Colon (tissue), 2 donors: ENCODE data around the gene PTH2R.
"Not testable (repeated sequence)": the region's sequence is repeated elsewhere in the genome, so short reads cannot be mapped to it uniquely, and the experiment has no call there.

ENCODE experiments used
- FAIRE-seq: peaks from 2 replicates; lab custom pipeline; 2012; peaks lifted over from hg19 to GRCh38; lab: Jason Lieb, UNC
- donor health status: control.
- donor health status: control.

Gene PTH2R

GRCh38 chr2:208396796-208397195 lies 9.8 kb upstream of the PTH2R start:
- FAIRE-seq, result not testable (repeated sequence)

GRCh38 chr2:208399201-208399600 lies 7.4 kb upstream of the PTH2R start:
- no peak for FAIRE-seq

- no peak for FAIRE-seq
These were observed 1.1 kb downstream of the PTH2R start for GRCh38 chr2:208407667-208408066.

GRCh38 chr2:208413931-208414330 lies 7.3 kb downstream of the PTH2R start:
- no peak for FAIRE-seq

GRCh38 chr2:208415255-208415654 lies 8.7 kb downstream of the PTH2R start:
- no peak for FAIRE-seq

- FAIRE-seq, result no peak
These were observed 9.3 kb downstream of the PTH2R start for GRCh38 chr2:208415897-208416296.

- no peak for FAIRE-seq
These were observed 19.9 kb downstream of the PTH2R start for GRCh38 chr2:208426412-208427045.

- FAIRE-seq, result no peak
These were observed 31.2 kb downstream of the PTH2R start for GRCh38 chr2:208437755-208438154.

- FAIRE-seq, result no peak
These were observed 34.1 kb downstream of the PTH2R start for GRCh38 chr2:208440716-208441115.

GRCh38 chr2:208441951-208442350 lies 35.4 kb downstream of the PTH2R start:
- FAIRE-seq, result no peak

- not testable (repeated sequence) for FAIRE-seq
These were observed 40.9 kb downstream of the PTH2R start for GRCh38 chr2:208447447-208447846.

GRCh38 chr2:208451061-208451460 lies 44.5 kb downstream of the PTH2R start:
- no peak for FAIRE-seq

GRCh38 chr2:208454861-208455260 lies 48.3 kb downstream of the PTH2R start:
- no peak for FAIRE-seq

- no peak for FAIRE-seq
These were observed 57.1 kb downstream of the PTH2R start for GRCh38 chr2:208463721-208464120.

GRCh38 chr2:208464205-208464604 lies 57.6 kb downstream of the PTH2R start:
- FAIRE-seq, result no peak

- FAIRE-seq, result no peak
These were observed 59.7 kb downstream of the PTH2R start for GRCh38 chr2:208466151-208466919.

- no peak for FAIRE-seq
These were observed 60.3 kb downstream of the PTH2R start for GRCh38 chr2:208466920-208467298.

GRCh38 chr2:208467564-208467963 lies 61.0 kb downstream of the PTH2R start:
- no peak for FAIRE-seq

GRCh38 chr2:208477741-208478140 lies 71.1 kb downstream of the PTH2R start:
- no peak for FAIRE-seq

GRCh38 chr2:208479342-208479741 lies 72.8 kb downstream of the PTH2R start:
- FAIRE-seq, result no peak

- FAIRE-seq, result not testable (repeated sequence)
These were observed 75.4 kb downstream of the PTH2R start for GRCh38 chr2:208481945-208482344.

- FAIRE-seq, result not testable (repeated sequence)
These were observed 75.9 kb downstream of the PTH2R start for GRCh38 chr2:208482453-208483015.

GRCh38 chr2:208485390-208485789 lies 78.8 kb downstream of the PTH2R start:
- FAIRE-seq, result no peak
